MM.1S (cell line): Measurements from ENCODE around the gene HERC2.

ENCODE experiments used
- CTCF ChIP-seq: fragments of 300-600 bp; sonication (generic); IDR thresholded peaks from 2 replicates; pipeline ENCODE4 v1.5.1; 2016; ENCODE audit warnings: antibody characterized with exemption, low read length, mixed read lengths
- EZH2 ChIP-seq: fragments of 300-600 bp; sonication (generic); optimal IDR thresholded peaks from 2 replicates; pipeline ENCODE3; 2017; ENCODE audit warnings: low read depth, mild to moderate bottlenecking, antibody characterized with exemption, low read length, mixed read lengths

- TF ChIP-seq CTCF (no peak), EZH2 (no peak)
Observed at GRCh38 chr15:28272587-28272986, 49.4 kb downstream of the HERC2 start.
